ENCODE measurements around the gene IL4R.
A peak's percentile ranks its signal among the peaks of the same experiment; 100 is the strongest.

Gene IL4R

DNA sequence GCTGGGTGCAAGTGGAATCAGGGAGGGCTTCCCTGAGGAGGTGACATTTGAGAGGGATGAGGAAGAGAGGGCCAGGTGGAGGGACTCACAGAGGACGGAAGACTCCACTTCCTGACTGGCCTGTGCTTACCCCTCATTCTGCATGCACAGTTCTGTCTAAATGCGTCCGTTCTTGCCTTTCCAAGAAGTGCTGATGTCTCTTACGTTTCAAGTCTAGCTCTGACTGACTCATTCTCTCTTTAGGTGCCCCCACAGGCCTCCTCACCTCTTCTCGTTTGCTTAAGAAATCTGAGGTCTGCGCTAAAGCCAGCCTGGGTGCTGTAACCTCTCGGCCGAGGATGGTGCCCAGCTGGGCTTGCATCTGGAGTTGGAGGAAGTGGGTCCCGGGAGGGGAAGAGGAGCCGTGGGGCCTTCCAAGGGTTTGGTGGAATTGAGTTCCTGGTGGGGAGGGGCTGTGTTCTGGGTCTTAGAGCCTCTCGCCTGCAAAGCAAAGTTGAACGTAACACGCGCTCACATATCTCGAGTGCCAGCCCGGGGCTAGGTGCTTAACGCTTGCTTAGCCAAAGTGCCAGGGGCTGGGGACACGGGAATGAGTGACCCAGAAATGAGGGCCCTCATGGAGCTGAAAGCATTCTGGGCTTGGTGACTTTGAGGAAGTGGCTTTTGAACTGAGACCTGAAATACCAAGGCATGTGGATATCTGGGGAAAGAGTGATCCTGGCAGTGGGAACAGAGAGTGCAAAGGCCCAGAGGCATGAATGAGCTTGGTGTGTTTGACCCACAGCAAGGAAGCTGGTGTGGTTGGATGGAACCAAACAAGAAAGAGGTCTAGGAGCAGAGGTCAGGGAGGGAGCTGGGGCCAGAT lies 4.8 kb downstream of the IL4R start:
- Histone ChIP-seq H4K8ac (ENCODE audit: low read depth, low read length) (no peak overlapping the region), H3K4me3 (ENCODE audit: low read length in 2 of 2) (no peak overlapping the region), H4K91ac (ENCODE audit: low read depth, low read length, poor library complexity) (no peak overlapping the region), H2BK120ac (ENCODE audit: low read depth, low read length) (no peak overlapping the region), H2AFZ (ENCODE audit: low read length) (no peak overlapping the region), H3K4ac (ENCODE audit: low read length) (no peak overlapping the region), H3K18ac (ENCODE audit: low read length) (no peak overlapping the region), H3K14ac (ENCODE audit: low read length) (no peak overlapping the region), H3K4me1 (ENCODE audit: control insufficient read depth in 2 of 2, insufficient read depth in 1 of 2, low read depth in 1 of 2, low read length in 2 of 2) (peaks cover 0 to 4% of the 10 kb centered on the region in 2 donors), H2BK5ac (ENCODE audit: low read length) (no peak overlapping the region), H2AK5ac (ENCODE audit: low read depth, low read length) (peak overlapping the region; percentile 32), H3K79me1 (ENCODE audit: low read depth, low read length) (peaks cover 2% of the 10 kb centered on the region), H2BK12ac (ENCODE audit: low read length) (no peak overlapping the region), H3K27me3 (ENCODE audit: control insufficient read depth in 3 of 3, insufficient read depth in 3 of 3, low read depth in 1 of 3, low read length in 3 of 3) (peaks cover 0 to 13% (median 0%) of the 10 kb centered on the region in 3 experiments), H3K36me3 (replicated peaks in 1 of 2; ENCODE audit: control insufficient read depth in 2 of 2, insufficient read depth in 2 of 2, low read length in 2 of 2) (no peaks in the 10 kb centered on the region), H3K4me2 (ENCODE audit: insufficient read depth, low read length, poor library complexity, severe bottlenecking) (no peak overlapping the region), H2BK15ac (ENCODE audit: low read length) (no peak overlapping the region), H3K23ac (ENCODE audit: low read depth, low read length, poor library complexity) (no peak overlapping the region), H3K27ac (replicated peaks; ENCODE audit: low read length) (no peak overlapping the region), H3K9ac (ENCODE audit: low read depth, low read length, poor library complexity) (no peak overlapping the region), H3K9me3 (replicated peaks in 1 of 2; ENCODE audit: control insufficient read depth in 2 of 2, insufficient read depth in 1 of 2, low read depth in 1 of 2, low read length in 2 of 2) (no peaks in the 10 kb centered on the region)
- DNase-seq (ENCODE audit: low spot score) = no peak
- WGBS, 2 donors (ENCODE audit: extremely low coverage in 2 of 2, insufficient read length in 2 of 2, insufficient replicate concordance in 1 of 2) = no CpG with 5 or more reads among the region's 18 CpGs

DNA sequence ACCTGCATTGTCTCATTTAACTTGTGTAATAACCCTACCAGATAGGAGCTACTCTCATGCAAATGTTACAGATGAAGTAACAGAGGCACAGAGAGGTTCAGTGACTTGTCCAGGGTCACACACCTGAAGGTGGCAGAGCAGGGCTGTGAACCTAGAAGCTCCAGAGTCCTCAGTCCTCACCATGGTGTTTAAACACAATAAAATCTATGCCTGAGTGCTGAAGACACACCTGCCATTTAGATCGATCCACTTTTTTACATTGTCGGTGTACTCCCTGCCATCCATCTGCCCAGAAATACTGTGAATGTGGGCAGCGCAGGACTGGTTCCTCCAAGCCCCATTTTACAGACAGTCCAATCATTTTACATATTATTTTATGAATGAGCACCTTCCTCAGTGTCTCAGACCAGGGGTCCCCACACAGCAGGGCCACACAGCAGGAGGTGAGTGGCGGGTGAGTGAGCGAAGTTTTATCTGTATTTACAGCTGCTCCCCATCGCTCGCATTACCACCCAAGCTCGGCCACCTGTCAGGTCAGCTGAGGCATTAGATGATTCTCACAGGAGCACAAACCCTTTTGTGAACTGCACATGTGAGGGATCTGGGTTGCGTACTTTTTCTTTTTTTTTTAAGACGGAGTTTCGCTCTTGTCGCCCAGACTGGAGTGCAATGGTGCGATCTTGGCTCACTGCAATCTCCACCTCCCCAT lies 5.6 kb downstream of the IL4R start:
- H3K27ac ChIP-seq (replicated peaks; ENCODE audit: low read length) = no peak overlapping the region
- no peak overlapping the region for H2BK5ac ChIP-seq (ENCODE audit: low read length)
- H3K4ac ChIP-seq (ENCODE audit: low read length) = no peak overlapping the region
- H3K4me1 ChIP-seq (ENCODE audit: control insufficient read depth in 2 of 2, insufficient read depth in 1 of 2, low read depth in 1 of 2, low read length in 2 of 2) = peaks cover 0 to 4% of the 10 kb centered on the region in 2 donors
- no peak overlapping the region for H4K8ac ChIP-seq (ENCODE audit: low read depth, low read length)
- no peak overlapping the region for H2BK12ac ChIP-seq (ENCODE audit: low read length)
- no peaks in the 10 kb centered on the region for H3K79me1 ChIP-seq (ENCODE audit: low read depth, low read length)
- H3K27me3 ChIP-seq (ENCODE audit: control insufficient read depth in 3 of 3, insufficient read depth in 3 of 3, low read depth in 1 of 3, low read length in 3 of 3) = peaks cover 0 to 10% (median 0%) of the 10 kb centered on the region in 3 experiments
- no peak overlapping the region for H3K14ac ChIP-seq (ENCODE audit: low read length)
- no peak overlapping the region for H3K23ac ChIP-seq (ENCODE audit: low read depth, low read length, poor library complexity)
- no peak for DNase-seq (ENCODE audit: low spot score)
- no peak overlapping the region for H3K4me3 ChIP-seq (ENCODE audit: low read length in 2 of 2)
- H3K36me3 ChIP-seq (replicated peaks in 1 of 2; ENCODE audit: control insufficient read depth in 2 of 2, insufficient read depth in 2 of 2, low read length in 2 of 2) = no peaks in the 10 kb centered on the region
- WGBS, 2 donors (ENCODE audit: extremely low coverage in 2 of 2, insufficient read length in 2 of 2, insufficient replicate concordance in 1 of 2) = no CpG with 5 or more reads among the region's 13 CpGs
- no peaks in the 10 kb centered on the region for H3K9me3 ChIP-seq (replicated peaks in 1 of 2; ENCODE audit: control insufficient read depth in 2 of 2, insufficient read depth in 1 of 2, low read depth in 1 of 2, low read length in 2 of 2)
- no peak overlapping the region for H2AFZ ChIP-seq (ENCODE audit: low read length)
- H2BK120ac ChIP-seq (ENCODE audit: low read depth, low read length) = no peak overlapping the region
- H2AK5ac ChIP-seq (ENCODE audit: low read depth, low read length) = no peak overlapping the region
- H2BK15ac ChIP-seq (ENCODE audit: low read length) = no peak overlapping the region
- no peak overlapping the region for H3K18ac ChIP-seq (ENCODE audit: low read length)
- H3K9ac ChIP-seq (ENCODE audit: low read depth, low read length, poor library complexity) = no peak overlapping the region
- H3K4me2 ChIP-seq (ENCODE audit: insufficient read depth, low read length, poor library complexity, severe bottlenecking) = no peak overlapping the region
- no peak overlapping the region for H4K91ac ChIP-seq (ENCODE audit: low read depth, low read length, poor library complexity)

DNA sequence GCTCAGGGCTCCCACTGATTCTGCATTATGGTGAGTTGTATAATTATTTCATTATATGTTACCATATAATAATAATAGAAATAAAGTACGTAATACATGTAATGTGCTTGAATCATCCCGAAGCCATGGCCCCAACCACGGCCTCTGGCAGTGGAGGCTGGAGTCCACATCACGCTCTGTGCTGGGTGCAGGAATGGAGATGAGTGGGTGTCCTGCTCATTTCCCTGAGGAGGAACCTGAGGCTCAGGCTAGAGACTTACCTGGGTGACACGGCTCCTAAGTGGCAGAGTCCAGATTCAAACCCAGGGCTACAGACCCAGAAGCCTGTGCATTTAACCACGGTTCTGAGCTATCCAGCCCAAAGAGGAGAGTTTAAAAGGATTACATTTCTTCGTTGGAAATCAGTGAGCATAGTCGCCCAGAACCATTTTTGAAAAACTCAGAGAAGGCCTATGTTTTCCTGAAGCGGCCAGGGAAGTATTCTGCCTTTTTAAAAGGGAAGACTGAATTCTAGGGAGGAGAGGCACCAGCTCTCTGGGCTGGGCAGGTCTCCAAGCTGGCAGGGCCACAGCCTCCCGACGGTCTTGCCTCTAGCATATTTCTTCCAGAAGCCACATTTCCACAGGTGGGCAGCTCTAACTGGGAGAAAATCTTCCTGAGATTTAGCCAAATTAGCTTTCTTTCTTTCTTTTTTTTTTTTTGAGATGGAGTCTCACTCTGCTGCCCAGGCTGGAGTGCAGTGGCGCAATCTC lies 6.7 kb downstream of the IL4R start:
- Histone ChIP-seq H3K14ac (ENCODE audit: low read length) (no peak overlapping the region), H2BK5ac (ENCODE audit: low read length) (no peak overlapping the region), H3K4ac (ENCODE audit: low read length) (no peak overlapping the region), H3K4me3 (ENCODE audit: low read length in 2 of 2) (no peak overlapping the region), H2AFZ (ENCODE audit: low read length) (no peak overlapping the region), H3K9ac (ENCODE audit: low read depth, low read length, poor library complexity) (no peak overlapping the region), H2BK12ac (ENCODE audit: low read length) (no peak overlapping the region), H3K9me3 (replicated peaks in 1 of 2; ENCODE audit: control insufficient read depth in 2 of 2, insufficient read depth in 1 of 2, low read depth in 1 of 2, low read length in 2 of 2) (no peaks in the 10 kb centered on the region), H3K18ac (ENCODE audit: low read length) (no peak overlapping the region), H4K8ac (ENCODE audit: low read depth, low read length) (no peak overlapping the region), H3K36me3 (replicated peaks in 1 of 2; ENCODE audit: control insufficient read depth in 2 of 2, insufficient read depth in 2 of 2, low read length in 2 of 2) (no peaks in the 10 kb centered on the region), H2BK15ac (ENCODE audit: low read length) (no peak overlapping the region), H2BK120ac (ENCODE audit: low read depth, low read length) (no peak overlapping the region), H3K23ac (ENCODE audit: low read depth, low read length, poor library complexity) (no peak overlapping the region), H3K27me3 (ENCODE audit: control insufficient read depth in 3 of 3, insufficient read depth in 3 of 3, low read depth in 1 of 3, low read length in 3 of 3) (peaks cover 0 to 3% (median 0%) of the 10 kb centered on the region in 3 experiments), H3K79me1 (ENCODE audit: low read depth, low read length) (no peaks in the 10 kb centered on the region), H3K4me2 (ENCODE audit: insufficient read depth, low read length, poor library complexity, severe bottlenecking) (no peak overlapping the region), H3K27ac (replicated peaks; ENCODE audit: low read length) (no peak overlapping the region), H4K91ac (ENCODE audit: low read depth, low read length, poor library complexity) (no peak overlapping the region), H2AK5ac (ENCODE audit: low read depth, low read length) (no peak overlapping the region), H3K4me1 (ENCODE audit: control insufficient read depth in 2 of 2, insufficient read depth in 1 of 2, low read depth in 1 of 2, low read length in 2 of 2) (no peaks in the 10 kb centered on the region)
- no peak for DNase-seq (ENCODE audit: low spot score)
- no CpG with 5 or more reads among the region's 12 CpGs for WGBS, 2 donors (ENCODE audit: extremely low coverage in 2 of 2, insufficient read length in 2 of 2, insufficient replicate concordance in 1 of 2)
